HT1080 (cell line): Measurements from ENCODE around the gene AKAP13. TPM values are rescaled to one million over a fixed set of nuclear protein-coding genes. Genes with fewer than 3 reads are reported as not detected.

ENCODE experiments used
- small RNA-seq: library from RNA; depleted of rRNA; stranded (forward); fragments of <200 nt; gene quantifications from one replicate; pipeline ENCODE3, GENCODE V24; 2014
- total RNA-seq: library from RNA; depleted of rRNA; stranded (reverse); fragments of >200 nt; shearing (Covaris generic); gene quantifications from 2 replicates; pipeline ENCODE4 v1.2.3, GENCODE V29; 2014

AKAP13 gene
- total RNA-seq, 1 experiment from 2014 or later: 29.7 TPM

Small RNAs within 50 kb of the gene (small RNA-seq; reads per million reads assigned to genes)
- not detected for gene AC021739.1
- gene MIR1276: not detected
- not detected for gene RNU6-1280P
- gene RNU7-79P: not detected
